Anterior cingulate cortex (tissue), 58 donors: ENCODE measurements around the gene RGS3.

Experiments
- DNase-seq, 58 donors: peaks; one replicate each; lab custom pipeline; 2025; lab: John Stamatoyannopoulos, UW

The RGS3 gene

GRCh38 chr9:113507256-113507655 lies 43.7 kb downstream of the RGS3 start:
- no peak for DNase-seq

GRCh38 chr9:113508111-113508749 lies 44.7 kb downstream of the RGS3 start:
- no peak for DNase-seq

- no peak for DNase-seq
These were observed 45.9 kb downstream of the RGS3 start for GRCh38 chr9:113509463-113509862.

GRCh38 chr9:113511047-113511521 lies 47.6 kb downstream of the RGS3 start:
- DNase-seq, result peak in 15 of 58 donors; percentile 4 to 63 (median 23)

- no peak for DNase-seq
These were observed 48.6 kb downstream of the RGS3 start for GRCh38 chr9:113511856-113512761.

GRCh38 chr9:113513111-113513510 lies 49.6 kb downstream of the RGS3 start:
- no peak for DNase-seq

- DNase-seq, result no peak
These were observed 50.0 kb downstream of the RGS3 start for GRCh38 chr9:113513536-113513935.

- no peak for DNase-seq
These were observed 50.5 kb downstream of the RGS3 start for GRCh38 chr9:113514061-113514460.

- no peak for DNase-seq
These were observed 51.2 kb downstream of the RGS3 start for GRCh38 chr9:113514748-113515147.

GRCh38 chr9:113515862-113516261 lies 52.3 kb downstream of the RGS3 start:
- no peak for DNase-seq

- DNase-seq, result no peak
These were observed 53.5 kb downstream of the RGS3 start for GRCh38 chr9:113516840-113517577.

GRCh38 chr9:113519426-113520108 lies 56.0 kb downstream of the RGS3 start:
- DNase-seq, result no peak

GRCh38 chr9:113520109-113520642 lies 56.6 kb downstream of the RGS3 start:
- DNase-seq, result no peak

- DNase-seq, result no peak
These were observed 58.2 kb downstream of the RGS3 start for GRCh38 chr9:113521693-113522255.

GRCh38 chr9:113522419-113522818 lies 58.9 kb downstream of the RGS3 start:
- DNase-seq, result no peak

- DNase-seq, result no peak
These were observed 59.3 kb downstream of the RGS3 start for GRCh38 chr9:113522858-113523257.

GRCh38 chr9:113523421-113524141 lies 60.1 kb downstream of the RGS3 start:
- DNase-seq, result peak in 8 of 58 donors; percentile 7 to 27 (median 17)

- DNase-seq, result no peak
These were observed 60.9 kb downstream of the RGS3 start for GRCh38 chr9:113524468-113524867.

- no peak for DNase-seq
These were observed 61.7 kb downstream of the RGS3 start for GRCh38 chr9:113525205-113525604.
